RKO (cell line): ENCODE results near the gene ATP6V0C.

Experiments
- DNase-seq: peaks from one replicate; pipeline ENCODE4 v3.0.0-alpha.2; 2016; ENCODE audit warnings: low spot score

ATP6V0C gene

GRCh38 chr16:2490190-2491105 is 23.3 kb upstream of the ATP6V0C start:
- DNase-seq, result no peak

- no peak for DNase-seq
Observed at GRCh38 chr16:2492292-2492691, 21.5 kb upstream of the ATP6V0C start.

GRCh38 chr16:2493605-2494004 is 20.1 kb upstream of the ATP6V0C start:
- no peak for DNase-seq

- no peak for DNase-seq
Observed at GRCh38 chr16:2494616-2495015, 19.1 kb upstream of the ATP6V0C start.

GRCh38 chr16:2495041-2495440 is 18.7 kb upstream of the ATP6V0C start:
- no peak for DNase-seq

GRCh38 chr16:2496223-2497115 is 17.3 kb upstream of the ATP6V0C start:
- DNase-seq, result no peak

GRCh38 chr16:2497116-2497630 is 16.6 kb upstream of the ATP6V0C start:
- no peak for DNase-seq

GRCh38 chr16:2497695-2498484 is 15.9 kb upstream of the ATP6V0C start:
- DNase-seq, result no peak

- no peak for DNase-seq
Observed at GRCh38 chr16:2498531-2499253, 15.1 kb upstream of the ATP6V0C start.

- DNase-seq, result no peak
Observed at GRCh38 chr16:2499454-2499853, 14.3 kb upstream of the ATP6V0C start.

- no peak for DNase-seq
Observed at GRCh38 chr16:2499890-2500429, 13.8 kb upstream of the ATP6V0C start.

- DNase-seq, result no peak
Observed at GRCh38 chr16:2500430-2500917, 13.3 kb upstream of the ATP6V0C start.

- DNase-seq, result peak; percentile 51
Observed at GRCh38 chr16:2500918-2501750, 12.6 kb upstream of the ATP6V0C start.

GRCh38 chr16:2501946-2502895 is 11.5 kb upstream of the ATP6V0C start:
- no peak for DNase-seq

GRCh38 chr16:2505695-2506094 is 8.1 kb upstream of the ATP6V0C start:
- DNase-seq, result no peak

GRCh38 chr16:2507052-2507659 is 6.6 kb upstream of the ATP6V0C start:
- no peak for DNase-seq

- no peak for DNase-seq
Observed at GRCh38 chr16:2507665-2508064, 6.1 kb upstream of the ATP6V0C start.

GRCh38 chr16:2508722-2509400 is 4.9 kb upstream of the ATP6V0C start:
- no peak for DNase-seq
